Smooth muscle cell (in vitro differentiated cells): ENCODE data around the gene RPTOR. TPM values are rescaled to one million over a fixed set of nuclear protein-coding genes. Genes with fewer than 3 reads are reported as not detected.

Experiments used
- DNase-seq: peaks from one replicate; lab custom pipeline; 2025; ENCODE audit not compliant: unreplicated experiment; lab: John Stamatoyannopoulos, UW
- H2AFZ ChIP-seq: fragments of 200-600 bp; sonication (generic); 2 replicates; pipeline ENCODE4 v1.6.0; 2016; ENCODE audit warnings: antibody characterized with exemption, low read depth, mild to moderate bottlenecking
- H3F3A ChIP-seq: fragments of 200-600 bp; sonication (generic); 2 replicates; pipeline ENCODE4 v1.6.0; 2017; ENCODE audit warnings: antibody characterized with exemption, low read depth
- H3K27ac ChIP-seq: fragments of 200-600 bp; sonication (generic); 2 replicates; pipeline ENCODE4 v1.5.1; 2016; ENCODE audit warnings: low read depth, mild to moderate bottlenecking
- H3K27me3 ChIP-seq: fragments of 200-600 bp; sonication (generic); 2 replicates; pipeline ENCODE4 v1.6.1; 2016; ENCODE audit warnings: low read depth, mild to moderate bottlenecking
- H3K36me3 ChIP-seq: fragments of 200-600 bp; sonication (generic); 2 replicates; pipeline ENCODE4 v1.5.1; 2016; ENCODE audit warnings: low read depth
- H3K4me1 ChIP-seq: fragments of 200-600 bp; sonication (generic); 2 replicates; pipeline ENCODE4 v1.5.1; 2016; ENCODE audit warnings: low read depth
- H3K4me2 ChIP-seq: fragments of 200-600 bp; sonication (generic); 2 replicates; pipeline ENCODE4 v1.6.0; 2016; ENCODE audit warnings: mild to moderate bottlenecking
- H3K4me3 ChIP-seq: fragments of 200-600 bp; sonication (generic); 2 replicates; pipeline ENCODE4 v1.5.1; 2016; ENCODE audit warnings: mild to moderate bottlenecking
- H3K79me2 ChIP-seq: fragments of 200-600 bp; sonication (generic); 2 replicates; pipeline ENCODE4 v1.6.0; 2016; ENCODE audit warnings: low read depth, mild to moderate bottlenecking
- H3K9ac ChIP-seq: fragments of 200-600 bp; sonication (generic); 2 replicates; pipeline ENCODE4 v1.6.0; 2016; ENCODE audit warnings: low read depth
- H3K9me3 ChIP-seq: fragments of 200-600 bp; sonication (generic); replicated peaks from 2 replicates; pipeline ENCODE4 v1.5.1; 2016; ENCODE audit warnings: low read depth
- H4K20me1 ChIP-seq: fragments of 200-600 bp; sonication (generic); 2 replicates; pipeline ENCODE4 v1.6.0; 2016; ENCODE audit warnings: low read depth
- WGBS: methylation state at CpG from one replicate; pipeline ENCODE4 v1.1.7; 2016; ENCODE audit warnings: low lambda C conversion rate; 5-methylcytosine and 5-hydroxymethylcytosine counted together
- polyA plus RNA-seq: library from polyadenylated mRNA; unstranded; fragments of >200 nt; fragmentation: Nextera tagmentation; extraction: Ambion mirVana; gene quantifications from 2 replicates; pipeline ENCODE4 v1.2.1, GENCODE V29; 2016
- total RNA-seq: library from RNA; depleted of rRNA; stranded (reverse); fragments of >200 nt; gene quantifications from 2 replicates; pipeline ENCODE4 v1.2.3, GENCODE V29; 2014
- TF ChIP-seq, protein P1 (sequence below): fragments of 200-600 bp; sonication (generic); IDR thresholded peaks from 2 replicates; pipeline ENCODE4 v1.5.1; 2017; ENCODE audit warnings: borderline replicate concordance, mild to moderate bottlenecking, antibody characterized with exemption; ENCODE audit not compliant: insufficient read depth, poor library complexity, severe bottlenecking

The RPTOR gene
- total and polyA plus RNA-seq, 2 experiments from 2014 or later = 10.6 to 12.2 TPM

DNA sequence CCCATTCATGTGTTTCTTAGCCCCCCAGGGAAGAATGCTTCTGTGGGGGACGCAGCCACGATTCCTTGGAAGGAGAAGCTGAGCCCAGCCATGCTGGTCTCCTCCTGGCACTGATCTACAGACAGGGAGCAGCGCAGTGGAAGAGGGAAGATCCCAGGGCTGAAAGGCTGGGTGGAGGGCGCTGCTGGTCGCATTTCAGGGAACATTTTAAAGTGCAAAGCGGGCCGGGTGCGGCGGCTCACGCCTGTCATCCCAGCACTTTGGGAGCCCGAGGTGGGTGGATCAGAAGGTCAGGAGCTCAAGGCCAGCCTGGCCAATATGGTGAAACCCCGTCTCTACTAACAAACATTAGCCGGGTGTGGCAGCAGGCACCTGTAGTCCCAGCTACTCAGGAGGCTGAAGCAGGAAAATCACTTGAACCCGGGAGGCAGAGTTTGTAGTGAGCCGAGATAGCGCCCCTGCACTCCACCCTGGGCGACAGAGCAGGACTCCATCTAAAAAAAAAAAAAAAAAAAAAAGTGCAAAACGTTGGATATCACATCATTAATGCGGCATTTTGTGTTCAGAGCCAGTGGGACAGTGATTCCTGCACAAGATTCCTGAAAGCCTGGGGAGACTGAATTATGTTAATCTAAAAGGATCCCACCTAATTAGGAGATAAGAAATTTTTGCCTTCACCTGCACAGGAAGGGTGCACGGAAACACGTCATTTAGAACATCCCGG is 446.4 kb downstream of the RPTOR start:
- peaks cover 9% of the 10 kb centered on the region for H4K20me1 ChIP-seq
- H3K79me2 ChIP-seq = peaks cover 9% of the 10 kb centered on the region
- H3K36me3 ChIP-seq = no peaks in the 10 kb centered on the region
- peaks cover 8% of the 10 kb centered on the region for H3K4me1 ChIP-seq
- WGBS = 60% methylated on average over 22 of the region's 22 CpGs
- H3F3A ChIP-seq = no peaks in the 10 kb centered on the region
- no peak for DNase-seq
- H3K9ac ChIP-seq = peak overlapping the region; percentile 68
- H3K27me3 ChIP-seq = no peaks in the 10 kb centered on the region
- H3K27ac ChIP-seq = no peak overlapping the region
- peak overlapping the region; percentile 90 for H3K4me3 ChIP-seq
- peak overlapping the region; percentile 99 for H2AFZ ChIP-seq
- H3K4me2 ChIP-seq = peak overlapping the region; percentile 100
- no peaks in the 10 kb centered on the region for H3K9me3 ChIP-seq
- TF ChIP-seq, protein P1, sequence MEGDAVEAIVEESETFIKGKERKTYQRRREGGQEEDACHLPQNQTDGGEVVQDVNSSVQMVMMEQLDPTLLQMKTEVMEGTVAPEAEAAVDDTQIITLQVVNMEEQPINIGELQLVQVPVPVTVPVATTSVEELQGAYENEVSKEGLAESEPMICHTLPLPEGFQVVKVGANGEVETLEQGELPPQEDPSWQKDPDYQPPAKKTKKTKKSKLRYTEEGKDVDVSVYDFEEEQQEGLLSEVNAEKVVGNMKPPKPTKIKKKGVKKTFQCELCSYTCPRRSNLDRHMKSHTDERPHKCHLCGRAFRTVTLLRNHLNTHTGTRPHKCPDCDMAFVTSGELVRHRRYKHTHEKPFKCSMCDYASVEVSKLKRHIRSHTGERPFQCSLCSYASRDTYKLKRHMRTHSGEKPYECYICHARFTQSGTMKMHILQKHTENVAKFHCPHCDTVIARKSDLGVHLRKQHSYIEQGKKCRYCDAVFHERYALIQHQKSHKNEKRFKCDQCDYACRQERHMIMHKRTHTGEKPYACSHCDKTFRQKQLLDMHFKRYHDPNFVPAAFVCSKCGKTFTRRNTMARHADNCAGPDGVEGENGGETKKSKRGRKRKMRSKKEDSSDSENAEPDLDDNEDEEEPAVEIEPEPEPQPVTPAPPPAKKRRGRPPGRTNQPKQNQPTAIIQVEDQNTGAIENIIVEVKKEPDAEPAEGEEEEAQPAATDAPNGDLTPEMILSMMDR = no peak

DNA sequence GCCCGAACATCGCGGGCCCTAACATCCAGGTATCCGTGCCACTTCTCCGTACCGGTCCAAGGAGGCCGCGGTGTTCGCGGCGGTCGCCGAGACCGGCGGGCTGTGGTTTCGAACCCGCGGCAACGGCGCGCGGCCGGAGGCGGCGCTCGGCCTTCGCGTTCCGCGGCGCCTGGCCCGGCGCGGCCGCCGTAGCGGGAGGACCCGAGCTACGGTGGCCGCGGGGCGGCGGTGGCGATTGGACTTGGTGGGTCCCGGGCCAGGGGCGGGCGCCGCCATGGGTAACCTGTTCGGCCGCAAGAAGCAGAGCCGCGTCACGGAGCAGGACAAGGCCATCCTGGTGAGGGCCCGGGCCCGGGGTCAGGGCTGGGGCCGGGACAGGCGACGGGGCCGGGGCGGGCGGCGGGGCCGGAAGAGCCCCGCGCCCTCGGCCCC is 447.0 kb downstream of the RPTOR start, which contains the start of gene CHMP6:
TSS of gene CHMP6 (plus strand) at position 197 of the 432 bp plus-strand sequence. CDS start at position 275, 78 bp downstream.
- peaks cover 8% of the 10 kb centered on the region for H3K4me1 ChIP-seq
- WGBS = 2% methylated on average over 45 of the region's 66 CpGs
- no peak within 1 kb of the TSS for H3K27ac ChIP-seq
- H3K9me3 ChIP-seq = no peaks in the 10 kb centered on the region
- H2AFZ ChIP-seq = peak within 1 kb of the TSS; percentile 99
- peak within 1 kb of the TSS; percentile 68 for H3K9ac ChIP-seq
- H3K36me3 ChIP-seq = no peaks in the 10 kb centered on the region
- no peaks in the 10 kb centered on the region for H3F3A ChIP-seq
- H3K4me2 ChIP-seq = peak within 1 kb of the TSS; percentile 100
- H3K4me3 ChIP-seq = peak within 1 kb of the TSS; percentile 90
- peaks cover 9% of the 10 kb centered on the region for H3K79me2 ChIP-seq
- no peaks in the 10 kb centered on the region for H3K27me3 ChIP-seq
- DNase-seq = no peak
- H4K20me1 ChIP-seq = peaks cover 9% of the 10 kb centered on the region
- TF ChIP-seq, protein P1 = no peak

DNA sequence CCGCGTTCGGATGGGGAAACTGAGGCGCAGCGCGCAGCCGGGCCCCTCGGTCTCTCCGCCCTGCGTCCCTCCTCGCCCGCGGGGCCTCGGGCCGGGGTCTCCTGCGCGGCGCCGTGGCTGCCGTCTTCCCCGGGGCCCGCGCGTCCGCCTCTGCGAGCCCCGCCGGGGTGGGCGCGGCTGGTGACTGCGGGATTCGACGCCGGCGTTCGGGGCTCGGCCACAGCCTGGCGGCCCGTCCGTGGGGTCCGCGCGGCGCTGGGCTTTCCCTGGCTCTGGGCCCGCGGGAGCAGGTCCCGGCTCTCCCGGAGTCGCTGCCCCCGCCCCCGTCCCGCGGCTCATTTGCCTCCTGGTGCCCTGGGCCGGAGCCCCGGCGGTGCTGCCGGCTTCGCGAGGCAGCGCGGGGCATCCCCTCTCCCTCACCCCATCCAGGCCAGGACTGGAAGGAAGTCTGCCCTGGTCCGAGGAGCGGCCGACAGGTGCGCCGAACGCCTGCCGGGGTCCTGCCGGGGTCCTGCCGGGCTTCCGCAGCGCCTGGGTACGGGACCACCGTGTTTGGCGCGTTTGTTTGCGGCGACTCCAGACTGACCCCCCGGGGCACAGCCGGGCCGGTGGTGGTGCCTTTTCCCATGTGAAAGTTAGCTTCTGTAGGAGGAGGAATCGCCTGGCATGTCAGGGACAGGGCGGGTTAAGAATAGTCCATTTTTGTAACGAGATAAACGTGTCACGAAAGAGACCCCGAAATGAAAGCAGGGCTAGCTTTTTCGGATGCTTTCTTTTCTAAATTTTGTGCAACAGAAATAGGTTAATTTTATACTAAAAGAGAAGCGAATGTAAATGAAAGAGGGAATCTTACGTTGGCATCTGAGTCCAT is 447.7 kb downstream of the RPTOR start:
- Histone ChIP-seq H3K4me3 (peak overlapping the region; percentile 90), H3K4me2 (peak overlapping the region; percentile 100), H3K36me3 (no peaks in the 10 kb centered on the region), H3K9ac (peak overlapping the region; percentile 68), H4K20me1 (peaks cover 9% of the 10 kb centered on the region), H3K4me1 (peaks cover 8% of the 10 kb centered on the region), H3F3A (no peaks in the 10 kb centered on the region), H2AFZ (peak overlapping the region; percentile 99), H3K79me2 (peaks cover 9% of the 10 kb centered on the region), H3K9me3 (no peaks in the 10 kb centered on the region), H3K27ac (no peak overlapping the region), H3K27me3 (no peaks in the 10 kb centered on the region)
- TF ChIP-seq, protein P1 = no peak
- no peak for DNase-seq
- WGBS = 10% methylated on average over 57 of the region's 90 CpGs
